DOHH2 (cell line): Measurements from ENCODE around the gene SLC1A1.

Experiments
- H3F3A ChIP-seq: fragments of 200-600 bp; sonication (generic), shearing (Covaris generic); 2 replicates; pipeline ENCODE4 v1.6.0; 2016; ENCODE audit warnings: antibody characterized with exemption, mild to moderate bottlenecking; ENCODE audit not compliant: control insufficient read depth, insufficient read depth
- H3K27ac ChIP-seq: fragments of 200-600 bp; sonication (generic); 2 replicates; pipeline ENCODE4 v1.5.1; 2014; ENCODE audit warnings: low read depth, mild to moderate bottlenecking, low read length, moderate library complexity
- H3K27me3 ChIP-seq: fragments of 200-600 bp; sonication (generic); 2 replicates; pipeline ENCODE4 v1.6.1; 2014; ENCODE audit warnings: mild to moderate bottlenecking, low read length, mixed read lengths; ENCODE audit not compliant: control insufficient read depth
- H3K36me3 ChIP-seq: fragments of 200-600 bp; sonication (generic); 2 replicates; pipeline ENCODE4 v1.6.1; 2014; ENCODE audit warnings: mild to moderate bottlenecking, low read length, moderate library complexity, mixed read lengths; ENCODE audit not compliant: control insufficient read depth
- H3K4me1 ChIP-seq: fragments of 200-600 bp; sonication (generic); 2 replicates; pipeline ENCODE4 v1.6.1; 2014; ENCODE audit warnings: mild to moderate bottlenecking, low read length, mixed read lengths; ENCODE audit not compliant: control insufficient read depth
- H3K4me2 ChIP-seq: fragments of 200-600 bp; sonication (generic); 2 replicates; pipeline ENCODE4 v1.6.0; 2014; ENCODE audit warnings: mild to moderate bottlenecking, low read length, moderate library complexity
- H3K4me3 ChIP-seq: fragments of 200-600 bp; sonication (generic); 2 replicates; pipeline ENCODE4 v1.5.1; 2014; ENCODE audit warnings: mild to moderate bottlenecking, low read length, mixed read lengths
- H3K79me2 ChIP-seq: fragments of 200-600 bp; sonication (generic); 2 replicates; pipeline ENCODE4 v1.6.1; 2014; ENCODE audit warnings: mild to moderate bottlenecking, low read length, mixed read lengths; ENCODE audit not compliant: control insufficient read depth
- H3K9me2 ChIP-seq: fragments of 200-600 bp; sonication (generic); replicated peaks from 2 replicates; pipeline ENCODE4 v1.6.1; 2014; ENCODE audit warnings: mild to moderate bottlenecking, low read length, mixed read lengths; ENCODE audit not compliant: control insufficient read depth
- H3K9me3 ChIP-seq: fragments of 200-600 bp; sonication (generic); 2 replicates; pipeline ENCODE4 v1.6.1; 2014; ENCODE audit warnings: antibody characterized with exemption, low read length, mixed read lengths; ENCODE audit not compliant: control insufficient read depth, insufficient read depth
- H4K20me1 ChIP-seq: fragments of 200-600 bp; sonication (generic); 2 replicates; pipeline ENCODE4 v1.6.0; 2014; ENCODE audit warnings: low read depth, mild to moderate bottlenecking, antibody characterized with exemption, low read length, moderate library complexity; ENCODE audit not compliant: control insufficient read depth, insufficient read depth
- EZH2phosphoT487 ChIP-seq: fragments of 200-600 bp; sonication (generic); IDR thresholded peaks from 2 replicates; pipeline ENCODE4 v1.6.1; 2017; ENCODE audit warnings: borderline replicate concordance, mild to moderate bottlenecking, antibody characterized with exemption, low read length, moderate library complexity, mixed read lengths
- TF ChIP-seq, protein P1 (sequence below): fragments of 200-600 bp; sonication (generic); IDR thresholded peaks from one replicate; pipeline ENCODE4 v1.5.1; 2014; ENCODE audit warnings: antibody characterized with exemption, mild to moderate bottlenecking, low read depth, low read length; ENCODE audit not compliant: poor library complexity, severe bottlenecking

Gene SLC1A1

DNA sequence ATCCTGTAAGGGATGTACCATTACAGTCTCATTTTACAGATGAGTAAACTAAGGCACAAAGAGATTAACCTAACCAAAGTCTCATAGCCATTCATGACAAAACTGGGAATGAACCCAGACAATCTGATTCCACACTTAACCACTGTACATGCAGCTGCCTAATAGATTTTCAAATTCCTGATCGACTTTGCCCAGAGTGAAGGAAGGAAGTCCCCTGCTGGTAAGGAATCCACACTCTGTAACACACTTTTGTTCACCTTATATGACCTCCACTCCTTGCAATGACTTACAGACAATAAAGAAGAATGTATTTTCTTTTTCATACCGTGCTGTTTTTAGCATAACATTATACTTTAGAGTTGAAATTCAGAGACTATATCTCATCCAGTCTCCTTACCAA lies 140.6 kb downstream of the SLC1A1 start:
- Histone ChIP-seq H3K4me3 (no peak overlapping the region), H4K20me1 (no peaks in the 10 kb centered on the region), H3K27ac (no peak overlapping the region), H3F3A (no peaks in the 10 kb centered on the region), H3K9me2 (no peaks in the 10 kb centered on the region), H3K4me2 (no peak overlapping the region), H3K79me2 (no peaks in the 10 kb centered on the region), H3K4me1 (no peaks in the 10 kb centered on the region), H3K9me3 (no peaks in the 10 kb centered on the region), H3K36me3 (no peaks in the 10 kb centered on the region), H3K27me3 (peaks cover 11% of the 10 kb centered on the region)
- no peak for TF ChIP-seq EZH2phosphoT487
- TF ChIP-seq, protein P1, sequence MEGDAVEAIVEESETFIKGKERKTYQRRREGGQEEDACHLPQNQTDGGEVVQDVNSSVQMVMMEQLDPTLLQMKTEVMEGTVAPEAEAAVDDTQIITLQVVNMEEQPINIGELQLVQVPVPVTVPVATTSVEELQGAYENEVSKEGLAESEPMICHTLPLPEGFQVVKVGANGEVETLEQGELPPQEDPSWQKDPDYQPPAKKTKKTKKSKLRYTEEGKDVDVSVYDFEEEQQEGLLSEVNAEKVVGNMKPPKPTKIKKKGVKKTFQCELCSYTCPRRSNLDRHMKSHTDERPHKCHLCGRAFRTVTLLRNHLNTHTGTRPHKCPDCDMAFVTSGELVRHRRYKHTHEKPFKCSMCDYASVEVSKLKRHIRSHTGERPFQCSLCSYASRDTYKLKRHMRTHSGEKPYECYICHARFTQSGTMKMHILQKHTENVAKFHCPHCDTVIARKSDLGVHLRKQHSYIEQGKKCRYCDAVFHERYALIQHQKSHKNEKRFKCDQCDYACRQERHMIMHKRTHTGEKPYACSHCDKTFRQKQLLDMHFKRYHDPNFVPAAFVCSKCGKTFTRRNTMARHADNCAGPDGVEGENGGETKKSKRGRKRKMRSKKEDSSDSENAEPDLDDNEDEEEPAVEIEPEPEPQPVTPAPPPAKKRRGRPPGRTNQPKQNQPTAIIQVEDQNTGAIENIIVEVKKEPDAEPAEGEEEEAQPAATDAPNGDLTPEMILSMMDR: no peak
